GM19328 (cell line): ENCODE results near the gene PDE8B.
A peak's percentile ranks its signal among the peaks of the same experiment; 100 is the strongest.
"Not testable (repeated sequence)": the region's sequence is repeated elsewhere in the genome, so short reads cannot be mapped to it uniquely, and the experiment has no call there.

Source experiments
- ATAC-seq: cut with Tn5 transposase; IDR thresholded peaks from one replicate; pipeline ENCODE4 v1.9.1; 2021; ENCODE audit warnings: mild to moderate bottlenecking, moderate library complexity; ENCODE audit not compliant: unreplicated experiment

The PDE8B gene

DNA sequence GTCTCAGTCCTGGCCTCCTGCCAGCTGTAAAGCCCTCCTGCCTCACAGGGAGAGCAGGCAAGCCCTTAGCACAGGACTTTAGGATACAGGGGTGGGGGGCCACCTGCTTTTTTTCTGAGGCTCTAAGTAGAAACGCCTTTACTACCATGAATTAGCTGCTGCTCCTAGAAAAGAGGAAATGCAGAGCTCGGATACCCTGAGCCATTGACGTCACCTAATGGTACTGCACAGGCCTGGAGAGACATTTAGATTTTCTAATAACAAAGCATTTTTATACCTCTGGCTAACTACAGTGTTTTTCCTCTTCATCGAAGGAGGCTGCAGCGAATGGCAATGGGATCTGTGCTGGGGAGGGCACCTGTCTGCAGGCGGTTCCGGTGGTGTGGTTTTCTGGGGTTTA is 144.6 kb downstream of the PDE8B start:
- ATAC-seq = no peak

DNA sequence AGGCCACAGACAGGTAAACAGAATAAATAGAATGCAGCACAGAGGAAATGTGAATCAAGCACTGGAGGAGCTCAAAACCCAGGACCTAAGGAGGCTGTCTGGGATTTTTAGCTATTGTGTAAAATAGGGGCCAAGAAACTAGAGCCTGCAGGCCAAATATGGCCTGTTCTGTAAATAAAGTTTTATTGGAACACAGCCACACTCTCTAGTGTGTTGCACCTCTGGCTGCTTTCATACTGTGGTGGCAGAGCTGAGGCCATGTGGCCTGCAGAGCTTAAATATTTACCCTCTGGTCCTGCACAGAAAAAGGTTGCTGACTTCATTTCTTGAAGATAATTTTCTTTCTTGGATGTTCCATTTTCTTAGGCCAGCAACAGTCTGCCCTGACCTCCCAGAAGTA is 145.3 kb downstream of the PDE8B start:
- no peak for ATAC-seq

DNA sequence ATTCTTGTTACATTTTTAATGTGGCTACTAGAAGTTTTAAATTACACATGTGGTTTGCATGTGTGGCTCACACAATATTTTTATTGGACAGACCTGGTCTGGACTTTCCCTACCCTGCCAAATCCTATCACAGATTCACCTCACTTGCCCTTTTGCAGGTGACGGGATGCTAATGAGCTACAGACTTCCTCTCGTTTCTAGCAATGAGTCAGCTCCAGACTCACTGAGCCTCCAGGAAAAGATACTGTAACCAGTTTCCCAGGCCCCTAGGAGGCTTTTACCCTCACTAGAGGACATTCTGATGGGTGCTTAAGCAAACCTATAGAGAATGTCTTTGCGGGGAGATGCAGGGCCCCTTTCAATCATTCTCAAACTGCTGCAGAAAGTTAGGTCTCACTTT is 146.3 kb downstream of the PDE8B start:
- peak; percentile 73 for ATAC-seq

DNA sequence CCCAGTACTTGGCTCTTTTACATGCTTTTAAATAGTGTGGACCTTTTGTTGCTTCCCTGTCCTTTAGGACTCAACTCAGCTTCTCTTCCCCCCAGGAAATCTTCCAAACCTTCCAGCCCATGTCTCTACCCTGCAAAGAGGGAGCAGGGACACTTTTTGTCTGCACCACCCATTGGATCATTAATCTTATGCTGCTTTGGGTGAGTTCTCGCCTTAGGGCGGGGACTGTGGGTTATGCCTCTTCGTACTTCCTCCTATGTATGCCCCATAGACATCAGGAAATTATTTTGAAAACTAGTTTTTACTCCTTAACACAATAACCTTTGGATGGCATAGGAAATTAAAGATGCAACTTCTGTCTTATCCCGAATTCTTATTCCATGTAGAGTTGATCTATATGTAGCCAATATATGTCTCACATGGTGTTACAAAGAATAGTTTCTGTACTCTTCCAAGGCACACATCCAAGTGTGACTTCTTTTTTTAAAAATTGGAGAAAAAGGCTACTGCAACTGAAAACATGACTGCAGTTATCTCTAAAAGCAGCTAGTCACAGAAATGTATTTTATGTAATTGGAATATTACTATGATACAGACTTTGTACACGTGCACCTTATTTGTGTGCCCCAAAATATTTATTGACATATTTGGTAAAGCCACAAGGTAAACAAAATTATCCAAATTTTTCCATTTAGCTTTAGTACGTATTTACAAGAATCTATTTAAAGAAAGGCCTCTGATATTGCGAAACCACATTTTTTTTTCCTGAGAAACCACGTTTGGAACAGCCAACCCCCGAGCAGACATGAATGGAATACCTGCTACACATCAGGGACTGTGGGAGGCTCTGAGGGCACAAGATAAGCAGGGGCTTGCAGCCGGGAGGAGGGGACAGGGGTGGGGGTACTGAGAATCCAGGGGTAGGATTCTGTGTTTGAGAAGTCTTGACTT is 148.1 kb downstream of the PDE8B start:
- ATAC-seq = no peak

DNA sequence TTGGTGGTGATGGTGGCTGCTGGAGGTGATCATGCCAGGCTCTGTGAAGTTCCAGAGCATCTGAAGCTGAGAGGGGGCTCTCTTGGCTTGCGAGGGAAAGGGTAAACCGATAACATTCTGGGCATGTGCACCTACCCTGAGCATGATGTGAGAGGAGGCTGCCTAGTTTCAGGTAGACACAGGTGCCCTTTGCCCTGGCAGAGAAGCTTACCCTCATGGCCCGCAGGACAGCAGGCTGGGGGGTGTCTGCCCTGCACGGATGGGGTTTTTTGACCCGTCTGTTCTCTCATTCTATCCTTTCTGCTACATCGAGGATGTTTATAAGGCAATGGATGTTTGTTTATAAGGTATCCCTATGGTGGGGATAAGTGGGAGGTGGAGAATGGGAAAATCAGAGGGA is 148.8 kb downstream of the PDE8B start:
- no peak for ATAC-seq

DNA sequence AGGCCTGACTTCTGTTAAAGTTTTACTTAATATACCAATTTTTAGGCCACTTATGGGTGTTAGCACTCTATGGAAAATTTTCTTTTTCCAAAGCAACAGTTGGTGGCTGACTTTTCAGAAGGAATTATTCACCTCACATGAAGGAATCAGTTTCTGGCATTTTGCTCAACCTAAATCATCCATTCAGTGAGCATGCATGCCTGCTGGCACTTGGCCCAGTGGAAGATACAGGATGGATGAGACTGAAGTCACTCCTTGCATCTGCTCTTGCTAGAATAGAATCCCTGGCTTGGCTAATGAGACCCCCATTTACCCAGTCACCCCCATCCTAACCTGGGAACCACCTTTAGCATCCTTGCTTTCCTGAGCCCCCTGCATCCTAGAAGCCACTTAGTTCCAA is 149.9 kb downstream of the PDE8B start:
- no peak for ATAC-seq

DNA sequence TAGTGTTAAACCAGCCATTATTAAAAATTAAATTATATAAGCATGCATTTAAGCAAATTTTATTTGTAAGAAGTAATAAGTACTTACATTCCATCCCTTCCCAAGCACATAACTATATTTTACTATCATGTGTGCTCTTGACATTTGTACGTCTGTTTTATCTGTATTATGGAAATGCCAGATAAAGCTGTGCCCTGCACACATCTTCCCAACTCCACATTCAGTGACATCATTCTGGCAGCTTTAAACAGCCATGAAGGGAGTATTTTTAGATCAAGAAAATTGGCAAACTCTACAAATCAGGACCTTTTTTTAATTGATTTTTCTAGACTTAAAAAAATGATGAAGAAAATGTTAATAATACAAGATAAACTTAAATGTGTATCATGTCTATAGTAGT is 150.5 kb downstream of the PDE8B start:
- no peak for ATAC-seq

DNA sequence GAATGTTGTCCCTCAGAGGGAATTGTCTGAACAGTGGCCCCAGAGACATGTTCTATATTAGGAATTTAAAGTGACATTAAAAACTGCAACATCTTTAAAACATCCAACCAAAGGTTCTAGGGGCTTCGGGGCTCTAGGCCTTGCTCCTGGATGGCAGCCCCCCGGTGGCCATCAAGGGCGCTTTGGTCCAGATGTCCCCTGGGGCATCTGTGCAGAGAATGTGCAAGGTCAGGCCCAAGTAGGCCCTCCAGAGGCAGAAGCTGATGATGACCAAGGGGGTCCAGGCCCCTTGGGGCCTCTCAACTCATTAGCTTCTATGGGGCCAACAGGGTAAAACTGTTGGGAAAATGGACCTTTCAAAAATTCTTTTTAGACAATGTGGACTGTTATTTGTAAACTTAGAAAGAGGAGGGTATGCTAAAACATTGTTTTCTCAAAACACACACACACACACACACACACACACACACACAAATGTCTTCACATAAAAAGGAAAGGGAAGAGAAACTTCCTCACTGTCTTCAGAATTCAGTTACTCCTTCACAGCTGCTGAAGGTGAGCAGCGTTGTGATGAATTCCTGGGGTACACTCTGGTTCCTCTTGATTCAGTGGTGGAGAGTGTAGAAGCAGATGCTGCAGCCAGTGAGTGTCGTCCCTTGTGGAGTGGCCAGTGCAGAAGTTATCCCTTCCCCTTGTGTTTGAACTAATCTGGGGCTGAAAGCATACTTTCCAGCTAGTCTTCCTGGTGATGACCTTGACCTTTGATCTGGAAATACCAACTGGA is 156.4 kb downstream of the PDE8B start:
- ATAC-seq = no peak

DNA sequence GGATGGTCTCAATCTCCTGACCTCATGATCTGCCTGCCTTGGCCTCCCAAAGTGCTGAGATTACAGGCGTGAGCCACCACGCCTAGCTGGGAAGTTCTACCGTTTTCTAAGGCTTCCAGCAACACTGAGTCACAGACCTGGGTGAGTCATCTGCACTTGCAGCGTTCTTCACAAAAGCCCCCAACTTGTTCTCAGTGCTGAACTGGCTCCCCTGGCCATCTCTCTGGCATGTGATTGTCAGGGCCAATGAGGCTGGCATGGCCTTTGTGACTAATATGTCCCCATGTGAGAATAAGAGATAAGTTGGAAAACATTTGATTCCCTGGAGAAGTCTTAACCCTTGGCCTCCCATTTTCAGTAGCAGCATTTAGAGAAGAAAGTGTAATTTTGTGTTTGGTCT is 157.3 kb downstream of the PDE8B start:
- no peak for ATAC-seq

DNA sequence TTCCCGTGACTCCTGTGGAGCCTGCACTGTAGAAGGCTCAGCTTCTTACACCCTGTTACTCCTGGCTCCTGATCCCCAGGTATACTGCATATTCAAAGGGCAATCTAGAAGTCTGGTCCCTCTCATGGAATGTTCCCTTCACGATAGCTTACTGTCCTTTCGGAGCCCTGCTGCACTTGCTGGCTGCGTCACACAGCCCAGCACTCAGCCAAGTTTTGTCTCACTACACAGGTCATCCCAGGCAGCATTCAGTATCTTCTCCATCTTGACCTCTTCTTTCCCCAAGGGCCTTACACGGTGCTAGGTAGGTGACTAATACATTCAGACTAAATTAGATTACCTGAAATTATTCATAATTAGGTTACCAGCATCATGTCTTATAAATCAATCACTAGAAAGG is 157.9 kb downstream of the PDE8B start:
- no peak for ATAC-seq

DNA sequence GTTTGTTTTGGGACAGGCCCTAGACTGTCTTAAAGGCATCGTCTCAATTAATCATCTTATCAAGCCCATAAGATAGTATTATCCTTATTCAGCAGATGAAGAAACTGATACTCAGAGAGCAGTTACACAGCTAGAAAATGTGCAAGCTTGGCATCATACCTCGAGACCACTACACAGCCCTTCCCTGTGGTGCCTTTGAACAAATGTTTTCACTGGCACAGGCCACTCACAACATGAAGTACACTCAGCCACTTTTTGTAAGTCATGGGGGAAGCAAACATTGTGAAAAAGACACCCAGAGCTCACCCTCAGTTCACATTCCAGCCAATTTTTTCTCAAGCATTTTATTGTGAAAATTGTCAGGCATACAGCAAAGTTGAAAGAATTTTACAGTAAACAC is 159.1 kb downstream of the PDE8B start:
- ATAC-seq = no peak

DNA sequence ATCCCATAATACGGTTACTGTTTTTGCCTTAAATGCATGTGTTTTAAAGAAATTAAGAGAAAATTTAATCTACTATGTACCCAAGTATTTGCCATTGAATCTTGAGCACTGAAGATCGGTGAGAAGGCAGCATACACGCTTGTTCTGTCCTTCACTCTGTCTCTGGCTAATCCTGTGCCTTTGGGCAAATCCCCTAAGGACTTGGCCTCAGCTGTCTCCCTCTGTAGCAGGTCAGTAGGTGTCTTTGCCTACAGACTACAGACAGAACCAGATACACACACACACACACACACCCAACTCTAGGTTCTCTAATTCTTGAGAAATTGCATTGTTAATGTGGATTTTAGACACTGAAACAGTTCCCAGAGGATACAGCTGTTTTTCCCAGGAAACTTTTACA is 164.2 kb downstream of the PDE8B start:
- no peak for ATAC-seq

DNA sequence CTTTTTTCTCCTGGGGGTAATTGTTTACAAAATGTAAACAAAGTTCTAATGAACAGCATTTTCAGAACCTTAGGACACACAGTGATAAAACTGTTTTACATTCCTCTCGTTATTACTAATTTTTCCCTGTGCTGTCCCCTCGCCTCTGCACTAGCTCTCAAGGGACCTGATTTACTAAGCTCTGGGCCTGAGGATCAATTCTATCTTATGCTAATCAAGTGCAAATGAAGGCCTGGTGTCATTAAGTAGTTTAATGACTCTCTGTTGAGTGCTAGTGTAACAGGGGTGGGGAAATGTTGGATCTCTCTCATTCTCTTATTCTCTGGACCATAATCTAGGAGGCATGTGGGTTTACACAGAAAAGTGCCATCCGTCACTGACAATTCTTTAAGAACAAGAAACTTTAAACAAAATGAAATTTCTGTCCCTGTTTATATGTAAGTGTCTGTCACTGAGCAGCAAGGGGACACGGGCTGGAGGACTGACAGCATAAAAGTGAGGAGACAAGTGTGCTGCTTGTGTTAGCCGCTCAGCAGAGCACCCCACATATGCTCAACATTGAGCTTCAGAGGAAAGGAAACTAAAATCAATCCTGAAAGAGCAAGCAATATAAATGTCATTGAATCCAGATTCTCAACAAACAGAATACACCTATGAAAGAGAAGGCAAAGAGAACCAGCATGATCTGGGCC is 166.3 kb downstream of the PDE8B start:
- ATAC-seq = no peak

DNA sequence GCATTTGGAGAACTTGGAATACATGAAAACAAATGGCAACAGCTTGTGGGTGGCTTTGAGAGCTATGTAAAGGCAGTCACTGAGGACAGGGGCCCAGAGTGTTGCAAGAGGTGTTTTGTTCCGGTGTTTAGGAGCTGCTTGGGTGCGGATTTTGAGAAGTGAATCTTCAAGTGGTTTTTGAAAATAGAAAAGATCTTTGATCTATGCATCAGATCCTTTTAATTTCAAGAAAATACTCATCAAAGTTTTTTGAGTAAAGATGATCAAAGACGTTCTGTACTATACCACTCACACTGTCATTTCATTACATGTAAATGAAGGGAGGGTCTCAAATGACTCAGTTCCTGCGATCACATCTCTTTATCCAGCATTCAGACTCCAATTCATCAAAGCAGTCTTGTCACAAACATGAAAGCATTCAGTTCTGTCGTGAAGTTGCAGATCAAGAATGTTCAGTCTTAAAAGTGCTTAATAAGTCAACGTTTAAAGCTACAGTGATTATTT is 169.1 kb downstream of the PDE8B start:
- ATAC-seq = no peak

DNA sequence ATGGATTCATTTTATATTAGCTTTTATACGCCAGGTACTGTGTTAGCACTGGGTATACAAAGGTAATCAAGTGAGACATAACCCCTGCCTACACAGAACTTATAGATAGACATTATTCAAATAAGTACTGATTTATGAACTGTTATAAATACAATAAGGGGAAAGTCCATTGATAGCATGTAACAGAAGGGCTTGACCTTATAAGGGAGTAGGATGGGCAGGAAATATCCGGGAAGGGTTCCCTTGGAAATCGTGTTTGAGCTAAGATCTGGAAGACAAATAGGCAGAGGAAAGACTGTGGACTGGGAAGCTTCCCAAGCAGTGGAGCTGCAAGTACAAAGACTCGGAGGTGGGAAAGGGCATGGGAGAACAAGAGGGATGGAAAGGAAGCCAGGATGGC is 170.2 kb downstream of the PDE8B start:
- ATAC-seq = no peak

DNA sequence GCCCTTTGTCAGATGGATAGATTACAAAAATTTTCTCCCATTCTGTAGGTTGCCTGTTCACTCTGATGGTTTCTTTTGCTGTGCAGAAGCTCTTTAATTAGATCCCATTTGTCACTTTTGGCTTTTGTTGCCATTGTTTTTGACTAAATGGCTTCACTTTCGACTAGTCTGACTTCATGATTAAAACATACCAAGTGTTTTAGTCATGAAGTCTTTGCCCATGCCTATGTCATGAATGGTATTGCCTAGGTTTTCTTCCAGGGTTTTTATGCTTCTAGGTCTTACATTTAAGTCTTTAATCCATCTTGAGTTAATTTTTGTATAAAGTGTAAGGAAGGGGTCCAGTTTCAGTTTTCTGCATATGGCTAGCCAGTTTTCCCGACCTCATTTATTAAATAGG is 172.9 kb downstream of the PDE8B start:
- not testable (repeated sequence) for ATAC-seq

DNA sequence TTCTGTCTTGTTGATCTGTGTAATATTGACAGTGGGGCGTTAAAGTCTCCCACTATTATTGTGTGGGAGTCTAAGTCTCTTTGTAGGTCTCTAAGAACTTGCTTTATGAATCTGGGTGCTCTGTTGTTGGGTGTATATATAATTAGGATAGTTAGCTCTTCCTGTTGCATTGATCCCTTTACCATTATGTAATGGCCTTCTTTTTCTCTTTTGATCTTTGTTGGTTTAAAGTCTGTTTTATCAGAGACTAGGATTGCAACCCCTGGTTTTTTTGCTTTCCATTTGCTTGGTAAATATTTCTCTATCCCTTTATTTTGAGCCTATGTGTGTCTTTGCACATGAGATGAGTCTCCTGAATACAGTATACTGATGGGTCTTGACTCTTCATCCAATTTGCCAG is 175.9 kb downstream of the PDE8B start:
- not testable (repeated sequence) for ATAC-seq

DNA sequence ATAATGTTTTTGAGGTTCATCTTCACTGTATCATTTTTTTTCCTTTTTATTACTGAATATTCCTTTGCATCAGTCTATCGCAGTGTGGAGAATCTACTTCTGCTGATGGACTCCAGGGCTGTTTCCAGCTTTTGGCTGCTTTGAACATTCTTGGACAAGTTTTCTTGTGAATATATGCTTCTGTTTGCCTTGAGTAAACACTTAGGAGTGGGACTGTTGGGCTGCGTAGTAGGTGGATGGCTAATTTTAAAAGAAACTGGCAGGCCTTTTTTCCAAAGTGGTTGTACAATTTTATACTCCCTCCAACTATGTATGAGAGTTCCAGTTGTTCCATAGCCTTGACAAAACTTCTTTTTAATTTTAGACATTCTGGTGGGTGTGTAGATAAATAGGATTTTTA is 179.3 kb downstream of the PDE8B start:
- no peak for ATAC-seq

DNA sequence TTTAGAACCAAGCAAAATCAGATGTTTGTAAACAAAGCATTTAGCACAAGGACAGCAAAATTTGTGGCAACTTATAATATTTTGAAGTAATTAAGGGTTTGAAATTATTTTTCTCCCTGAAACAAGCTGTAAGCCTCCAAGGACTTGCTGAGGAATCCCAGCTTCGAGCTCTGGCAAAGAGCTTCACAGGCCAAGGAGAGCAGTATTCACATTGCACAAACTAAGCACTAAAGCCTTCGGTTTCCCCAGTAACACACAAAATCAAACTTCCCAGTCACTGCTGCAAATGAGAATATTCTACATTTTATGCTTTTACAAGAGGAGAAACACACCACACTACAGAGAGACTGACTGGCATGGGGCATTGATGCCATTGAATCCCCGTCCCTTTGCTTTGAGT is 179.7 kb downstream of the PDE8B start:
- no peak for ATAC-seq

DNA sequence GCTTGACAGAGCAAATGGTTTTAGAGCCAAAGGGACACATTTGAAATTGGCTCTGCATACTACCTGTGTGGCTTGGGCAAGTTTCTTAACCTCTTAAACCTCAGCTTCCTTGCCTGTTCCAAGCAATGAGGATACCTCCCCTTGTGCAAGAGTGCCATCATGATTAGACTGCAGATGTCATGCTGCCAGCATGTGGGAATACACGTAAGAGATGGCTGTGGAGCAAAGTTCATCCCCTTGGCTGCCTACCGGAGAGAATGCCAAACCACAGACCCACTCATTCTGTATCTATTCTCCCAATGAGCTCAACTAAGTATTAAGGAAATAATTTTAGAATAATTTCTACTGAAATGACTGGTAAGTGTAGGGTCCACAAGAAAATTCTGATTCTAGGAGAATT is 180.3 kb downstream of the PDE8B start:
- ATAC-seq = no peak

DNA sequence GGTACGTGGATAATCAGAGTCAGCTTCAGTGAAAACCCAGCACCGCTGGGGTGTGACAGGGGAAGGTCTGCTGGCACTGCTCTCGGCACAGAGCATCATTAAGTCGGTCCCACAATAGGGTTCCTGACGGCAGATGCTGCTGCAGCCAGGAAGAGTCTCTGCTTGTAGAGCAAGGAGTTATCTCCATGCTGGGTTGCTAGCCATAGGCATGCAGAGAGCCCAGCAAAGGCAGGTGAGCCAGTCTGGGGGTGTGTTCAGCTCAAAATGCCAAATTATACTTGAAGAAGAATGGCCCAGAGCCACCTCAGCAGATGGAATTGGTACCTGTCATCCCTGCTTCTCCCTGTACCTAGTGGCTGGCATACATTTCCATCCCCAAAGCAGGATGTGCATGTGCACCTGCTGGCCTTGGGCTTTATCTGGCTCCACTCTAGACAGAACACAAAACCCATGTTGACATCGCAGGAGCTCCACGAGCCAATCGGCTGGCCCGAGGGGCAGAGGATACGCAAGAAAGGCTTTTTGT is 180.8 kb downstream of the PDE8B start:
- ATAC-seq = no peak
